Fibroblast of mammary gland (primary cell): ENCODE data around the gene IL22RA2.

Experiments used
- DNase-seq: peaks from one replicate; pipeline ENCODE4 v3.0.0-alpha.2; 2010; ENCODE audit warnings: low read depth
- H3K4me3 ChIP-seq: 2 replicates; pipeline ENCODE4 v1.5.1; 2011; ENCODE audit warnings: low read depth, mild to moderate bottlenecking, low read length, moderate library complexity; ENCODE audit not compliant: control insufficient read depth
- TF ChIP-seq, protein P1 (sequence below): conservative IDR thresholded peaks from 2 replicates; pipeline ENCODE4 v1.5.1; 2011; ENCODE audit warnings: low read depth, low read length, inconsistent platforms; ENCODE audit not compliant: control insufficient read depth, insufficient read depth

IL22RA2 gene

DNA sequence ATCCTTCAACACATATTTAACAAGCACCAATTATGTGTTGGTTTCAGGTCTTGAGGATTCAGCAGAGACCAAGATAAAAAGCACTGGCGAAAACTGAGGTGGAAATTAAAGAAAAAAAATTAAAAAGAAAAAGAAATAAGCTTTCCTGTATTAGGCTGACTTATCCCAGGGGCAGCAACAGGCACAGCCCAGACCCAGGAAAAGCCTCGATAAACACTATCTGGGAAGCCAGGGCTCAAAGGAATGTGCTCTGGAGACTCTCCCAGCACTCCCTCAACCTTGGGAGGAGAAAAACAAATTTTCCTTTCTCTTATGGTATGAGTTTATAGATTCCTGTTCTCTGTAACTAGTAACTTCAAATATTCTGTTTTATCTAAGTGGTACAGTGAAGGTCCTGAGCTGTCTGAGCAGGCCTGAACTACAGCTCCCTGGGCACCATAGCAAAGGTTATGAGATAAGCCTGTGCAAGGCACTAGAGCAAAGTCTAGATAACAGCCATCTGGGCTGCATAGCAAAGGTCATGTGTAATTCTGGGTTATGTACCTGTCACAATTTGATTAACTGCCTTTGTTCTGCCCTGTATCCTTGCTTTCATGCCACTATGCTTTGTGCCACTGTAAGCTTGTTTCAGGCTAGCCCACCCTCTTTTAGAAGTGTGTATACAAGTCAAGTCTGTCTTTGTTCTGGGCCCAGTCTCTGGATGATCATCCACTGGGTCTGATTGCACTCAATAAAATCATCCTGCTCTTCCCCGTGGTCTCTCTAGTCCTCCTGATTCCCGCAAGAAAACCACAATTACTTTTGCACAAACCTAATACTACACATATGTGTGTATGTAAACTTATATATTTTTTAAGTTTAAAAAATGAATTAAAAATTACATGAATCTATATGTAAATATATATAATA is 54.0 kb downstream of the IL22RA2 start:
- H3K4me3 ChIP-seq = no peak overlapping the region
- no peak for DNase-seq
- TF ChIP-seq, protein P1, sequence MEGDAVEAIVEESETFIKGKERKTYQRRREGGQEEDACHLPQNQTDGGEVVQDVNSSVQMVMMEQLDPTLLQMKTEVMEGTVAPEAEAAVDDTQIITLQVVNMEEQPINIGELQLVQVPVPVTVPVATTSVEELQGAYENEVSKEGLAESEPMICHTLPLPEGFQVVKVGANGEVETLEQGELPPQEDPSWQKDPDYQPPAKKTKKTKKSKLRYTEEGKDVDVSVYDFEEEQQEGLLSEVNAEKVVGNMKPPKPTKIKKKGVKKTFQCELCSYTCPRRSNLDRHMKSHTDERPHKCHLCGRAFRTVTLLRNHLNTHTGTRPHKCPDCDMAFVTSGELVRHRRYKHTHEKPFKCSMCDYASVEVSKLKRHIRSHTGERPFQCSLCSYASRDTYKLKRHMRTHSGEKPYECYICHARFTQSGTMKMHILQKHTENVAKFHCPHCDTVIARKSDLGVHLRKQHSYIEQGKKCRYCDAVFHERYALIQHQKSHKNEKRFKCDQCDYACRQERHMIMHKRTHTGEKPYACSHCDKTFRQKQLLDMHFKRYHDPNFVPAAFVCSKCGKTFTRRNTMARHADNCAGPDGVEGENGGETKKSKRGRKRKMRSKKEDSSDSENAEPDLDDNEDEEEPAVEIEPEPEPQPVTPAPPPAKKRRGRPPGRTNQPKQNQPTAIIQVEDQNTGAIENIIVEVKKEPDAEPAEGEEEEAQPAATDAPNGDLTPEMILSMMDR = no peak

DNA sequence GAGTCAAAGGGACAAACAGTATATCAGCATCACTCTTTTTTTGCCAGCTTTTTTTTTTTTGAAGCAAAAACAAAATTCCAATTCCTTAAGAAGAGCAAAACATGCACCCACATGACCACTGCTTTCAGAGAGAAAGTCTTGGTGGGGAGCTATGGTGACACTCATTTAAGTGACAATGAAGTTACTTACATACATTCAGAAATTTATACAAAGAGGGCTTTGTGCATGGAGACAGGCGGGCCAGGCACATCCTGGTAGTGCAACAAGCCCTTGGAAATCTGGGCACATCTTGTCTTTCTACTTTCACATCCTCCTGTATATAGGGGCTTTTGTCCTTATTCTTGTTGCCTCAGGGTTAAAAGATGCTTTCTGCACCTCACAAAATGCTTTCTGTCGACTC is 55.9 kb downstream of the IL22RA2 start:
- TF ChIP-seq, protein P1 = no peak
- H3K4me3 ChIP-seq = no peak overlapping the region
- DNase-seq = no peak

DNA sequence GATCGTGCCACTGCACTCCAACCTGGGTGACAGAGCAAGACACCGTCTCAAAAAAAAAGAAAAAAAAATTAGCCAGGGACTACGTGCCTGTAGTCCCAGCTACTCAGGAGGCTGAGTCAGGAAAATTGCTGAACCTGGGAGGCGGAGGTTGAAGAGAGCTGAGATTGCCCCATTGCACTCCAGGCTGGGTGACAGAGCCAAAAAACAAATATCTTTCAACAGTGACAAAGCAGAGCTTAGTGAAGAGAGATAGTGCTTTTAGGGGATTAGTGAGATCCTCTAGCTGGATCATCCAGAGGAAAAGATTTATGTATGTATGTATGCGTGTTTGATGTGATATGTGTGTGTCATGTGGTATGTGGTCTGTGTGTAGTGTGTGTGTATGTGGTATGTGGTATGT is 56.6 kb downstream of the IL22RA2 start:
- no peak overlapping the region for H3K4me3 ChIP-seq
- TF ChIP-seq, protein P1 = no peak
- no peak for DNase-seq

DNA sequence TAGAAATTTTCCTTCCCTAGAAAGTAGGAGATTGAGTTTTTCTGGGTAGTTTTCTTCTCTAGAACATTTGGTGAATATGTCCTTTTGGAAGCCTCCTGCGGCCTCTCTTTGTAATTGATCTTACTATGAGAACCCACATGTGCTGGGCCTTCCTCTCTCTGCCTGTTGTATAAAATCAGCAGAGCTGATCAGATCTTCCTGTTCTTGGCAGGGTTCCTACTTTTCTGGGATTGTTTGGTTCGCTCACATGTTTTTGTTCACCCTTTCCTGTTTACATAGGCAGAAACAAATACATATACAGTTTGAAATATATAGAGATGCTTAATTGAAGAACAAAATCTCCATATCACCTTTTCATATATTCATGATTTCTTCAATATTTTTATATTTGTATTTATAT is 57.8 kb downstream of the IL22RA2 start:
- DNase-seq = peak; percentile 5
- no peak overlapping the region for H3K4me3 ChIP-seq
- TF ChIP-seq, protein P1 = no peak

DNA sequence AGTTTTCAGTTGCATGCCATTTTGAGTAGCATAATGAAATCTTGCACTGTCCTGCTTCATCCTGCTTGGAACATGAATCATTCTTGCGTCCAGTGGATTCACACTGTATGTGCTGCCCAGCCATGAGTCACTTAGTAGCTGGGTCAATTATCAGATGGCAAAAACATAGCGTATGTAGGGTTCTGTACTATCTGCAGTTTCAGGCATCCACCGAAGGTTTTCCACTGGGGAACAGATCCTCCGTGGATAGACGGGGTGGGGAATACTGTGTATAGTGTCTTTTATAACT is 61.4 kb downstream of the IL22RA2 start:
- H3K4me3 ChIP-seq = no peak overlapping the region
- TF ChIP-seq, protein P1 = no peak
- peak; percentile 87 for DNase-seq

DNA sequence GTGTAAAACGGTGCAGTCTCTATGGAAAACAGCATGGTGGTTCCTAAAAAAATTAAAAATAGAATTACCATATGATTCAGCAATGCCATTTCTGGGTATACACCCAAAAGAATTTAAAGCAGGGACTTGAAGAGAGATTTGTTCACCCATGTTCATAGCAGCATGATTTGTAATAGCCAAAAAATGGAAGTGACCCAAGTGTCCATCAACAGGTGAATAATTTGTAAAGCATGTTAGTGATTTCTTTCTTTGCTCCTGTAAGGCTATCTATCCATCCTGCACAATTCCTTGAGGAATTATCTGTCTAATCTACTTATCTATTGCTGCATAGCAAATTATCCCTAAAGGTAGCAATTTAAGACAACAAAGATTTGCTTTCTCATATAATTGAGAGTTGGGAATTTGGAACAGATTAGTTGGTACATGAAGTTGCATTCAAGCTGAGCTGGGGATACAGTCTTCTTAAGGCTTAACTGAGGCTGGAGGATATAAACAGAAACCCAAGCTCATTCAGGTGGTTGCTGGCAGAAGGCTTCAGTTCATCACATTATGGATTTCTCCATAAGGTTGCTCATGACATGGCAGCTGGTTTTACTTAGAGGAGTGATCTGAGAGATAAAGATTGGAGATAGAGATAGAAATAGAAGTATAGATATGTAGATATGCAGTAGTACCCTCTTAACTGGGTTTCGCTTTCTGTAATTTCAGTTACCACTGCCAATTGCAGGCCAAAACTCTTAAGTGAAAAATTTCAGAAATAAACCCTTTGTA is 62.0 kb downstream of the IL22RA2 start:
- H3K4me3 ChIP-seq = no peak overlapping the region

More for the DNA sequence above, 62.0 kb downstream of the IL22RA2 start:
- DNase-seq = peak; percentile 39
- TF ChIP-seq, protein P1 = no peak
